ENCODE data around the gene SMAD3.
A peak's percentile ranks its signal among the peaks of the same experiment; 100 is the strongest.
"Not testable (repeated sequence)": the region's sequence is repeated elsewhere in the genome, so short reads cannot be mapped to it uniquely, and the experiment has no call there.

The SMAD3 gene

DNA sequence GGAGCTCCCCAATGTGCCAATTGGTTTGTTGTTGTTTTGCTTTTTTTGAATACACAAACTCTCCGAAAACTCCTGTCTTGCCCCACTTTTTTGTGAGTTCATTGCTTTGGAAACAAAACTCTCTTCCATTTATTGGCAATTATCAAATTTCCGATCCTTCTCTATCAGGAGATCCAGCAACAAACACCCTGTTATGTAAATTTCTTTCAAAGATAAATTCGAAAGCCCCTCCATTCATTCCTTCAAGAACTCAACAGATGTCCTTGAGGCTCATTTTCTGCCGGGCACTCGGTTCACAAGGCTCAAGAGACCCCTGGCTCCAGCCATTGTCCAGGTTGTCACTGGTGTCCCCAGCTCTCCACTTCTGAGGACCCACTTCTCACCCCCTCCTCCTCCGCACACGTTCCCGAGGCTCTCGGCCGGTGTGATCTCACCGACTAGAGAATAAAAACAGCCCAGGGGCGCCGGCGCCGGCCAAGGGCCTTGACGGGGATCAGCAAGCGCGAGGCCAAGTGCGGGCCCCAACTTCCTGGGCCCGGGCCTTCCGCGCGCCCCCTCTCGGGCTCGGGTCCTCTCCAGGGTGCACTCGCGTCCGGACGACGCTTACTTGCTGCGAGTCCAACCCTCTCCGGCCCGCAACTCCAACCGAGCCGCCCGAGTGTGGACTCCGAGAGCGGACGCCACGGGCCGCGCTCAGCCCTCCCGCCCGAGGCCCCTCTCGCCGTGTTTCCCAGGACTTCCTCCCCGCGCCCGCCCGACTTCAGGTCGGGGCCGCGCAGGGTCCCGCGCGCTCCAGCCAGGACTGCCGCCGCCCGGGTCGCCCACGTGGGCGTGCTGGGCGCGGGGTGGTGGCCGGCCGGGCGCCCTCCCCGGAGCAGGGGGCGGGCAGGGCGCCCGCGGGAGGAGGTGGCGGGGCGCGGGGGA, 533 bp upstream of the SMAD3 start:
- DNase-seq: no peak

DNA sequence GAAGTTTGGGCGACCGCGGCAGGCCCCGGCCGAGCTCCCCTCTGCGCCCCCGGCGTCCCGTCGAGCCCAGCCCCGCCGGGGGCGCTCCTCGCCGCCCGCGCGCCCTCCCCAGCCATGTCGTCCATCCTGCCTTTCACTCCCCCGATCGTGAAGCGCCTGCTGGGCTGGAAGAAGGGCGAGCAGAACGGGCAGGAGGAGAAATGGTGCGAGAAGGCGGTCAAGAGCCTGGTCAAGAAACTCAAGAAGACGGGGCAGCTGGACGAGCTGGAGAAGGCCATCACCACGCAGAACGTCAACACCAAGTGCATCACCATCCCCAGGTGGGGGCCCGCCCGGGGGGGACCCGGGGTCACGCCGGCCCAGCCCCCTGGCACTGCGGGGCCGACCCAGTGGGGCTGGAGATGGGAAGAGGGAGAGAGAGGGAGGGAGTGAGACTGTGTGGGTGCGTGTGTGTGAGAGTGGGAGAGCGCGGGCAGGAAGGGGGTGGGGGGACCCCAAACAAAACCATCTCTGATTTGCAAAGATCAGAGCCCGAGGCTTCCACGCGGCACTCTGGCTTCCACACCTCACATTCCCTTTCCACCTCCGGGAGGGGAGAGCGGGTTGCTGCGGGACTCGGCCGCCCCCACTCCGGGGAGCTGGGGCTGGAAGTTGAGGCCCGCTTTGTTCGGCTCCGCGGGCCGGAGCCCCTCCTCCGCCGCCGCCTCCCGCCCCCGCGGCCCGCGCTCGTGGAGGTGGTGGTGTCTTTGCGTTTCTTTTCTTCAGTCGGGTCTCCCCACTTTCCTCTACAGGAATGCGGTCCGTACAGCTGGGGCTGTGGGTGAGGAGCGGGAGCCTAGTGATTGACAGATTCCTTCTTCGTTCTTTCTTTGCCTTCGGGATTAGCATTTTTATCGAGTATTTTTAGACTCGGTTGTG, 898 bp downstream of the SMAD3 start:
- DNase-seq: no peak

DNA sequence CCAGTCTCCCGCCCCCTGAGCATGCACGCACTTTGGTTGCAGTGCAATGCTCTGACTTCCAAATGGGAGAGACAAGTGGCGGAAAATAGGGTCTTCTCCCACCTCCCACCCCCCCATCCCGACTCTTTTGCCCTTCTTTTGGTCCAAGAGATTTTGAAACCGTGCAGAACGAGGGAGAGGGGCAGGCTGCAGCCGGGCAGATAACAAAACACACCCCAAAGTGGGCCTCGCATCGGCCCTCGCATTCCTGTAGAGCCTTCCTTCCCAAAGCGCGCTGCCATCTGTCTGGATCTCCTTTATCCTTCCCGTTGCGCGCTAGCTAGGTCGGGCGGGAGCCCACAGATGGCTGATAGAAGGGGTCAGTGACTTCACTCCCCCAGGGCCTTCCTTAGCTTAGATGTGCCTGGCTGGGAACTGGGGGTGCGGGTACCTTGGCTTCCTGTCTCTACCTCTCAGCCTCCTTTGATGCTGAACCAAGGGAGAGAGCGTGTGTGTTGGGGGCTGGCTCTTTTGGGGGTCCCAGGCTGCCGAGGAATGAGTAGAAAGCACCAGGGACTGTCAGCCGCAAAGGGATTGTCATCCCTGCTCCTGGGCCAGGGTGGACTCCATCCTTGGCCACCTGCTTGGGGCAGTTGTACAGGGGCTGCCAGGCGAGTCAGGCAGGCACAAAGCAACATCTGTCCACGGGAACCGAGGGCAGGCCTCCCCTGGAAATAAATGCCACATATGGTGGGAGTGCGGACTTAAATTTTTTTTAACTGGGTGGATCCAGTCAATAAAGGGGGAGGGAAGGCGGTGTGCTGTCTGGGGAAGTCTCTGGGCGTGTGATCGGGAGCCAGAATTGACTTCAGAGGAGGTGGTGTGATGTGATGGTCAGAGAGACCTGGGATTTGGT, 1.8 kb downstream of the SMAD3 start:
- no peak for DNase-seq

DNA sequence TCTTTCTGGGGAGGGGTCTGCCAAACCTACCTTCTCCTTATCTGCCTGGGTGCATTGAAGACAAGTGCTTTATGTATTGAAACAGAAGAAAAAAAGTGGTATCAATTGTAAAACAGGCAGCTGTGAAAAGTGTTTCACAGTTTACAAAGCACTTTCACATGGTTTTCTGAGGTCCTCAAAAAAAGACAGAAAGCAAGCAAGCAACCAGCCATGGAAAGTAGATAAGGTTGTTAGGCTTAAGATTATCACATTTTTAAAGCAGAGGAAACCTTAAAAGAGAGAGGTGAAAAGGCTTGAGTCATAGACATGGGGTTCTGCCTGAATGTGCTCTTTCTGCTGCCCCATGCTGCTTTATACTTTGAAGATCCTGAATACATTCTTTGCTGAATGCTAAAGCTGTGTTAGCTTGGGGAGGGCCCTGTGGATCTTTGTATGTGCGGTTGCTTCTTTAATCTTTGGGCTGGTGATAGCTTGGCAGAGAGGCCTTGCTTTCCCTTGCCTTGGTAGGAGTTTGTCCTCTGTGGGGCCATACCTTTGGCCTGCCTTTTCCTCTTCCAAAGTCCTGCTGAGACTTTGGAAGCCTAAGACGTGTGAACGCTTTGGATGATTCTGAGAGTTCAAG, 2.6 kb downstream of the SMAD3 start:
- no peak for DNase-seq

DNA sequence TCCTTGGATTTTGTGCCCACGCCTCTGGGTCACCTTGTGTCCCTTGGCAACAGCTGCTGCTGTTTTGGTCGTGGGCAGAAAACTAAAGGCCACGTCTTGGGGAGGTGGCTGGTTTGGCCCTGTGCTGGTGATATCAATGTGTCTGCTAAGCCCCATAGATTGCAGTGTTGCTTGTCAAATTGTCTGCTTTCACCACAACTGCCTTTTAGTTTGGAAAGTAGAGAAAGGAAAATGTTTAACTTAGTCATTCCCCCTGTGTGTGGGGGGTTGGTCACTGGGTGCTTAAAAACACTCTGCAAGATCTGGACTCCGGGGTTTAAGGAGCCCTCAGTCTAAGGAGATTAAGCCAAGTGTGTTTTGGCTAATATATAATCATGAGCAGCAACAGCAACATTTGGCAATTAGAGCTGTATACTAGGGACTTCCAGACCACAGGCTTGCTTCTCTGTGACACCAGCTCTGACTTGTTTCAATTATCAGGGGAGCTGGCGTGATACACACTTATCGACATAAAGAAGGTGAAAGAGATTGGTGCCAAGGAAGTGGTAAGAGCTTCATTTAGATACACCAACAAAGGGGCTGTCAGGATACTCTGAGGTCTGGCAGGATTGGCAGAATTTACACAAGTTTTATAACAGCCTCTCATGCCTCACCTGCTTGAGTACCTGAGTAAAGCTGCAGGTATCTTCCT, 3.5 kb downstream of the SMAD3 start:
- no peak for DNase-seq

DNA sequence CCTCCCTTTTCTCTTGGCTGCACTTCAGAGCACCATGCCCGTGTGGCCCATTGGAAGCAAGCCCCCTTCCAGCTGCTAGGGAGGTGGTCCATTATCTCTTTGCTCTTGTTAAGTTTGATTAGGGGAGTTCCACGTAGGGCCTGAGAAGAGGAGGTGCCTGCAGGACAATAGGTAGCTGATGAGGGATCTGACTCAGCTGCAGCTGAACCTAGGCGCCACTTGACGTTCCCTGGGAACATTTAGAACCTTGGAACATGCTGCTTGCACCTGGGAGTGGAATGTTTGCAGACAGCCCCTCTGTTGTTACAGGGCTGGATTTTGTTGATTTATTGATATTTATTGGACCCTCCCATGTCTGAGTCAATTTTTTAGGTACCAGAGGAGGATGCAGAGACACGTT, 4.7 kb downstream of the SMAD3 start:
- DNase-seq: no peak

DNA sequence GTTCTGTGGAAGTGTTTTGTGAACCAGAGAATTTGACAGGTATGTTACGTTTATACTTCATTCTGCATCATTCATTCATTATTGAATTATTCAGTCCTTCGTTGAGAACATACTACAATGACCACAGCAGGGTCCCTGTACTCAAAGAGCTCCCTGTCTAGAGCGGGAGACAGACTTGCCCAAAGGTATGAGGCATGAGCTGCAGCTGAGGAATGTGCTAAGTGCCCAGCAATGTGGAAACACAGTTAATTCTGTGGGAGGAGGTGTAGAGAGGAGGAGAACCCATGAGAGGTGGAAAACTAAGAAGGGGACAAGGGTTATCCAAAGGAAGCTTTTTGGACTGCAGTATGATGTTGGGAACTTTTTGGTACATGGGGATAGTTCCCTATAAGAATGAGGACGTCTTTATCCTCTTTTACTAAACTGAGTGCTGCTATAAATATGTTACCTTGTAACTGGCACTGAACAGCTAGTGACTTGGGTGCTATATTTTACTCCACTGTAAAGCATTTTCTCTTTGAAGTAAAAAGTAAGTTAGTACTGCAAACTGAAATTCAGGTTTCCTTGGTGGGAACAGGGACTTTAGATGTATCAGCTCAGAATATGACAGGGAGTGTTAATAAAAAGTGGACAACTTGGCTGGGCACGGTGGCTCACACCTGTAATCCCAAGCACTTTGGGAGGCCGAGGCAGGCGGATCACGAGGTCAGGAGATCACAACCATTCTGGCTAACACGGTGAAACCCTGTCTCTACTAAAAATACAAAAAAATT, 5.7 kb downstream of the SMAD3 start:
- no peak for DNase-seq

DNA sequence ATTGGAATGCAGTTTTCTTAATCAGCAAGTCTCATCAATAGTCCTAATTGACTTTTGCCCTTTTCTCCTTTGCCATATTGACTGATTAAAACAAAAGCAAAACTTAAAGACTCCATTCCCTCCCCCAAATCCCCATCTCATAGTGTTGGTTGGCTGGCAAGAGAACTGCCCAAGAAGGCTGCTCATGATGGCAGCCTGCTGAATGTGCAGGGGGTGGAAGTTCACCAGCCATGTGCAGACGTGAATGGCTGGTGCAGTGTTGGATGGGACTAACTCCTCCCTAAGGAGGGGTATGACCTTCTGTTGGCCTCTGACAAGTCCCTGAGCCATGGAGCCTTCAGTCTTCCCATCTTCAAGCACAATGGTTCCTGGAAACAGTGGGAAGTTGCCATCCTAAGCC, 7.0 kb downstream of the SMAD3 start:
- no peak for DNase-seq

DNA sequence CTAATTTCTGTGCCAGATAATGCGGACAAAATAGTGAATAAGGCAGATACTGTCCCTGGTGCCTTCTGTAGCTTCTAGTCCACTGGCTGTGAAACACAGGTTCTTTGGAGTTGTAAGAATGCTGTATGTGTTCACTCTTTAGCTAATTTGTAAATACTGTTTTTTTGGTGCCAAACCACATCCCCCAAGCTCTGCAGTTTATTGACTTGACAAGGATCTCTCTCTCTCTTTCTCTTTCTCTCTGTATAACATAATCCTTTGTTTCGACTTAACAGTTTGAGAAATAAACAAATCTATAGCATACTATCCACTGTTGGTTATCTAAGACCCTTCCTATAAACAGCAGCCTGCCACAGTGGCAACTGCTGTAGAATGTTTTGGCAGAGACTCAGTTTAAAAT, 7.6 kb downstream of the SMAD3 start:
- DNase-seq: no peak

DNA sequence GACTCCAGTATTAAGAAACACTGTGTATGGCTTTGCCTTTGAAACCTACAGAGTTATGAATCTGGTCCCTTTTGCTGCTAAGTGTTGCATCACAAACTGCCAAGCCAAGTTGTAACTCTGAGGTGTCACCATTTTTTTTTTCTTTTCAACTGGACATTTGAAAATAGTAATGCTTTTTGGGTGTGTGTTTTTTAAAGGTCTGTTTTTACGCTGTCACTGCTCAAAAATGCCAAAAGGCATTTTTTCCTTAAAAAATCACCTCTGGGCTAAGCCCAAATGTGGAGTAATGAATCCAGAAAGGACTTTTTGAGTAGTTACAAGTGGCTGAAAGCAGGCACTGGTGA, 9.5 kb downstream of the SMAD3 start:
- no peak for DNase-seq

DNA sequence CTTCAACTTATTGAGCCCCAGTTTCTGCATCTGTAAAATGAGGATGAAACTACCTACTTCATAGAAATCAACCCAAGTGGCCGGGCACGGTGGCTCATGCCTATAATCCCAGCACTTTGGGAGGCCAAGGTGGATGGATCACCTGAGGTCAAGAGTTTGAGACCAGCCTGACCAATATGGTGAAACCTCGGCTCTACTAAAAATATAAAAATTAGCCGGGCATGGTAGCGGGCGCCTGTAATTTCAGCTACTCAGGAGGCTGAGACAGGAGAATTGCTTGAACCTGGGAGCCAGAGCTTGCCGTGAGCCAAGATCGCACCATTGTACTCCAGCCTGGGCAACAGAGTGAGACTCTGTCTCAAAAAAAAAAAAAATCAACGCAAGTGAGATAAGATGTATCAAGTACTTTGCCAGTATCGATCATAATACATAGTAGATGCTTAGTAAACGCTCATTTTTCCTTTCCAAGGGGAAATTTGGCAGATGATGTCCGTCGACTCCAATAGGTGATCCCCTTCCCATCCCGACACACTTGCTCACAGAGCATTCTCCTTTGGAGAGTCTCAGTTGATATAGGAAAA, 10.2 kb downstream of the SMAD3 start:
- not testable (repeated sequence) for DNase-seq

DNA sequence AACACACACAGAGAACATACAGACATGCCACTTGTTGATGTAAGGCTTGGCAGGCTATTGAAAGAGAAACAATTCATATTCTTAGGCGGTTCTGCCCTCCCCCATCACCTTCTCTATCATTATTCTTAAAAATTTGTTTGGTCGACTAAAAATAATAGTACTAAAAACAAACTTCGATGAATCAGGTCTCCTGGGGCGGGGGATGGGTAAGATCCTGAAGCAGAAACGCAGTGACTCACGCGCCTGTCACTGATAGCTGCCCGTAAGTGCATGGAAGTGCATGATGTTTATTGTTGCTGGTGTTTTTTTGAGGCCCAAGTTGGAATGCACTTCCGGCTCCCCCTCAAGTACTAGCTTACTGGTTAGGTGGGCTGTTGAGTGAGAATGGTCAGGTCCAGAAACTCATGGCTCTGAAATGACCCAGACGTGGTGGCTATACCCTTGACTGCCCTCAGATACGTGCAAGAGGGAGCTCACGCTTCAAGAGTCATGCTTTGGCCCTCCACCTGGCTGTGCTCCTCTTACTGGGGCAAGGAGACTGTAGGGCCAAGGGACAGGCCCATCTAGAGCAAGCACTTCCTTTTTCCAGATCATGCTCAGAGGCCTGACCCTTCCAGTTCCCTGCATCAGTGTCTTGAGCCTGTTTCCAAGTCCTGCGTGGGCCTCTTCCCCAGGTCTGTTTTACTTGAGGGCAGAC, 10.9 kb downstream of the SMAD3 start:
- DNase-seq: no peak

DNA sequence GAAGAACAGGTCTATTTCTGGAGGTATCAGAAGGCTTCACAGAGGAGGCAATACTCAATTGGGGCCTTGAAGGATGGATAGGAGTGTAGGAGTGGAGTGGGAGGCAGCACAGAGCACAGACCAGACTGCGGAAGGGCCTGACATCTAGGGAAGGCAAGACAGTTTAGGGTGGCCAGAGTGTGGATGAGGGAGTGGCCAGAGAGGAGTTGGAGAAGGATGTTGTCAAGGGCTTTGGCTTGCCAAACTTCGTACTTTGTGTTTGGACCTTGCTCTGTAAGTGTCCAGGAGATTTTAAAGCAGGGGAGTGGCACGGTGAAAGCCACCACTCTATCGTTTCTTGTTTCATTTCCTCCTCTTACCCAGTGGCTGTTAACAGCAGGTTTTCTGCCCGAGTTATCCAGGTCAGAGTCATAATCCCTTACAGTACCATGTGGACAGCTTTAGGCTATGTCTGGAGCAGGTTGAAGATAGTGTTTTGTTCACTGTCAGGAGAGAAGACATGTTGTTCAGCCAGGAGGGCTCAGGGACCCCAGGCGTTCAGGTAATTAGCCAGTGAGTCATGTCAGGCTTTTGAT, 12.3 kb downstream of the SMAD3 start:
- DNase-seq: no peak

DNA sequence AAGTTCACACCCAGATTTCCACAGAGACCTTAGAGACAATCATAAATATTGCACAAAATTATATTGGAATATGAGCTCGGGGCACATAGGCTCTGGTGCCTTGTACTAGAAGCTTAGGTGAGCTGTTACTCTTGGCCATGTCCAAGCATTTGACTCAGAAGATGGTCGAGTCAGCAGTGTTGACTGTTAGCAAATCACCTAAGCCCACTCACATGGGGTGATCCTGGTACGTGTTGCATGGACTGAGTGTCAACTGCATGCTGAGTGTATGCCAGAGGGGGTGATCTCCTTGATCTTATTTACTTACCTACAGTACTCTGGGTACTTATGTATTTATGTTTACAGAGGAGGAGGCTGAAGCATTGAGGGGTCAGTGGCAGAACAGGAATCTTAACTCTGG, 14.0 kb downstream of the SMAD3 start:
- no peak for DNase-seq

DNA sequence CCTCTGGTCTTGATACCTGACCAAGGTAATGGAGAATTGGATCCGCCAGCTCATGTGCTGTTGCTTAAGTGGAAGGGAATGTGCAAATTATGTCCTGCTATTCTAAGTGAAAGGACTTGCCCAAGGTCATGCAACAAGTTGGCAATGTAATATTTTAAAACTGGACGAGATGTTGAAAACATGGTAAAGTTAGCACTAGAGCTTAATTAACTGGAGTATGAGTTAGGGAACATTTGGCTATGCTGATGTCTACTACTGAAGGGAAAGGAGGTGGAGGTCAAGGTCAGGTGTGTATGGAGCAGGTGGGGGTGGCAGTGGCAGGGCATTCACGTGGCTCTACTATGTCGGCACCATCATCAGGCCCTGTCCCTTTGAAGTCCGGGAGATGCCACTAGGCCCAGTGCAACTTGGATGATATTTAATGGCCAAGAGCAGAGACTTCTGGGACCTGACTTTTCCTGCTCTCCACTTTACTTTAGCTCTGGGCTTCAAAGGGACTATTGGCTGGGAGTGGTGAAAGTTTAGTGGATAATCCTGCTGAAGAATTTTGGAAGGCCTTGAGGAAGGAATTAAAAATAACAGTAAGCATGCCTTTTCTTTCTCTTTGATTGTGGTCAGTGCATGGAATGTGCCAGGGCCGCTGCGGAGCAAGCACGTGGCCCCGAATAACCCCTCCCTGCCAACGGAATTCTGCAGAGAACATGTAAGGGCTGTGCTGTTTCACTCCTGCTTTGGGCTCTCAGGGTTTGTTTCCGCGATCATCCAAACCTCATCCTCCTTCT, 14.9 kb downstream of the SMAD3 start:
- no peak for DNase-seq

DNA sequence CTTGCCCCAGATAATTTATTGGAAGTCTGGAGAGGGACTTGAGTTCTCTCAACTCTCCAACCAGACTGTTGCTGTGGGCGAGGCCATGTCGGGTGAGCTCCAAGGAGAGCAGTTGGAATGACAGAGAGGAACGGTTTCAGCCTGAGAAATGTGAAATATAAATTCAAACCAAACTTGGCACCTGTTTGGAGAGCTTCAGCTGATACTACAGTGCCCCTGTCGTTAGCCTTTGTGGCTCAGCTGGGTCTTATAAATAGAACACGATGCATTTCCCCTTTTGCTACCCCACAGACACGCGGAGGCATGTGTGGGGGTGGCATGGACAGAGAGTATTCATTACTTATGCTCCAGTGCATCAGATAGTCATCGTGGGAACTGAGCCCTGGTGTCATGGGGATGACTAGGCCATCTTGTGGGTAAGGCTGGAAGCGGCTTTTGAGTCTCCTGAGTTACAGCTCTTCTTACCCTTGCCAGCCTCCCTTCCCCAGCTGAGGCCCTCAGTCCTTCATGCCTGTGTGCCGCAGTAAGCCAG, 15.6 kb downstream of the SMAD3 start:
- DNase-seq: peak; percentile 58

DNA sequence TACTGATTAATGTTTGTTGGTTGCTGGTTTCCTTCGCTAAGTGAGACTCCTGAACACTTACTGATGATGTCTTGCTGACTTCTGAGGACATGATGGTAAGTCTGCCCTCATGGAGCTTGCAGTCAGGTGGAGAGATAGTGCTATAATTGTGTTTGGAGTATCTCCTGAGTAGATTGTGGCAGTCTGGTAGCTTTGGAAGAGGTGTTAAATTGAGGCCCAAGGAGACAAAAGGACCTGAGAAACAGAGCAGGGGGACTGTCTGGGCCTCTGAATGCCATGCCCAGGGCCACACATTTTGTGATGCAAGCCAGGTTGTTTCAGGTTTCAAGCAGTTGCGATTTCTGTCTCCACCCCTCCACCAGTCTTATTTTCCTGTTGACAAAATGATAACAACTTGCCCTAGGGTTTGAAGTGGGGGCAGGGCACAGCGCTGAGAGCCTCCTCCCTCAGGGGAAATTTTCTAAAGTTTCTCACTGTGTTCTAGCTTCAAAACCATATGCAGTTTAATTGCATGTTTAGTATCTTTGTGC, 16.7 kb downstream of the SMAD3 start:
- DNase-seq: no peak

DNA sequence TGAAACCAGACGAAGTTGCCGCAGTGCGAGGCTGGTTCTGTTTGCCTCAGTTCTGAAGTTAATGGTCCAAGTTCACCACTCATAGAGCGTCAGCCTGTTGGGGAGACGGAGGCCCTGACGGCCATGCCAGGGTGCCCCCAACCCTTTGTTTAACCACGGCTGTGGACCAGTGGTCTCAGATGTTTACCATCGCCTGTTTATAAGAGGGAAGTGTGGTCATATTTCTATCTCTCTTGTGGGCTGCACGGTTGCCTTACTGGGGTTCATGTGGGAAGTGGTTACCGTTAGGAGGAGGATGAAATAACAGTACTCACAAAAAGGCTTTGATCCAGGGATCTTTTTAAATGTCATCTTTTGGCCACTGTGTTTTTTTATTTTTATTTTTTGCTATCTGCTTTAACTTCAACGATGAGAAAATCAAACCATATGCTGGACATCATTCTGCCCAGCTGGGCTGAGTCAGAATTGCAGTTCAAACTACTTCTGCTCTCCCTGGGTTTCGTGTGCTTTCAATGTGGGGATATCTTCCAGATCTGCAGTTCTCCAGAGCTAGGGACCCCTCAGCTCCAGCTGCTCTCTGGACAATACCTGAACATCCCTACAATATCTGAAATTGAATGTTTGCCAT, 17.8 kb downstream of the SMAD3 start:
- DNase-seq: no peak

Data from activated T-cell treated with anti-CD3 and anti-CD28 coated beads for 4 hours (primary cell).